GM12872 (cell line): ENCODE data around the gene CDCA3.

Experiments
- TF ChIP-seq, protein P1 (sequence below): IDR thresholded peaks from 3 replicates; pipeline ENCODE4 v1.5.1; 2011; ENCODE audit warnings: low read depth, mild to moderate bottlenecking, low read length, moderate library complexity; ENCODE audit not compliant: insufficient read depth

The CDCA3 gene

DNA sequence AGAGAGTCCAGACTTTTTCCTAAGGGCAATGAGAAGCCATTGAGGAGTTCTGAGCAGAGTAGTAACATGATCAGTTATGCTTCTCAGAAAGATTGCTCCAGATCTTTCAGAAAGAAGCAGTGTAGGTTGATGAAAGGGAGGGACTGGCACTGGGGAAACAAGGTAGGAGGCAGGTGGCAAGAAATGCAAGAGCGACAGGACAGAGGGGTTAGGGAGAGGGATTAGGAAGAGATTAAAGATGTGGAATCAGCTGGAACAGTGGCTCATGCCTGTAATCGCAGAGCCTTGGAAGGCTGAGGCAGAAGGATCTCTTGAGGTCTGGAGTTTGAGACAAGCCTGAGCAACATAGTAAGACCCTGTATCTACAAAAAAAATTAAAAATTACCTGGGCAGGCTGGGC, 3.4 kb downstream of the CDCA3 start:
- TF ChIP-seq, protein P1, sequence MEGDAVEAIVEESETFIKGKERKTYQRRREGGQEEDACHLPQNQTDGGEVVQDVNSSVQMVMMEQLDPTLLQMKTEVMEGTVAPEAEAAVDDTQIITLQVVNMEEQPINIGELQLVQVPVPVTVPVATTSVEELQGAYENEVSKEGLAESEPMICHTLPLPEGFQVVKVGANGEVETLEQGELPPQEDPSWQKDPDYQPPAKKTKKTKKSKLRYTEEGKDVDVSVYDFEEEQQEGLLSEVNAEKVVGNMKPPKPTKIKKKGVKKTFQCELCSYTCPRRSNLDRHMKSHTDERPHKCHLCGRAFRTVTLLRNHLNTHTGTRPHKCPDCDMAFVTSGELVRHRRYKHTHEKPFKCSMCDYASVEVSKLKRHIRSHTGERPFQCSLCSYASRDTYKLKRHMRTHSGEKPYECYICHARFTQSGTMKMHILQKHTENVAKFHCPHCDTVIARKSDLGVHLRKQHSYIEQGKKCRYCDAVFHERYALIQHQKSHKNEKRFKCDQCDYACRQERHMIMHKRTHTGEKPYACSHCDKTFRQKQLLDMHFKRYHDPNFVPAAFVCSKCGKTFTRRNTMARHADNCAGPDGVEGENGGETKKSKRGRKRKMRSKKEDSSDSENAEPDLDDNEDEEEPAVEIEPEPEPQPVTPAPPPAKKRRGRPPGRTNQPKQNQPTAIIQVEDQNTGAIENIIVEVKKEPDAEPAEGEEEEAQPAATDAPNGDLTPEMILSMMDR = no peak

DNA sequence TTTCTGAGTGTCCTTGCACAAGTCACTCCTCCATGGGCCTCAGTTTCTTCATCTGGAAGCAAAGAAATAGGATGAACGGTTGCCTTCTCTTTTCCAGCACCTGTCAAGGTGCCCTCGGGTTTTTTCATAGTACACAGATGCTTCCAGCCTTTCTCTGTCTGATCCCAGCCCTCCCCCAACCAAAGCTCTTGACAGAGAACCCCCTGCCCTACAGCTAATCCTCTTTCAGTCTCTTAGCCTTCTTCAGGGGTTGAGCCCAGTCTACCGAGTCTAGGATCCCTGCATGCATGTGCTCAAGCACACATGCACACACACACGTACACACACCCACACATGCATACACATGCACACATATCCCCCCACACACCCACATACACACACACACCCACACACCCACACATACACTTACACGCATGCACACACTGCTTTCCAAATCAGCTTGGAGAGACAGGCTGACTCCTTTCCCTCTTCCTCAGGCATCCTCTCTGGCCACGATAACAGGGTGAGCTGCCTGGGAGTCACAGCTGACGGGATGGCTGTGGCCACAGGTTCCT, 4.7 kb downstream of the CDCA3 start:
- TF ChIP-seq, protein P1 = no peak

DNA sequence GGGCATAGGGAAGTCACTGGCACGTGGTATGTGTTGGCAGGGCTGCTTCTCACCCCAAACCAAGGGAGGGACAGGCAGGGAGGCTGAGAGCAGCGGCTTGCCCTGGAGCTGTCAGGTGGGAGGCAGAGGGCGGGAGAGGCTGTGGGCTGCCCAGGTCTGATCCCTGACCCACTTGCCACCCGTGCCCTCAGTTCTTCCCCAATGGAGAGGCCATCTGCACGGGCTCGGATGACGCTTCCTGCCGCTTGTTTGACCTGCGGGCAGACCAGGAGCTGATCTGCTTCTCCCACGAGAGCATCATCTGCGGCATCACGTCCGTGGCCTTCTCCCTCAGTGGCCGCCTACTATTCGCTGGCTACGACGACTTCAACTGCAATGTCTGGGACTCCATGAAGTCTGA, 5.7 kb downstream of the CDCA3 start:
- TF ChIP-seq, protein P1 = no peak

DNA sequence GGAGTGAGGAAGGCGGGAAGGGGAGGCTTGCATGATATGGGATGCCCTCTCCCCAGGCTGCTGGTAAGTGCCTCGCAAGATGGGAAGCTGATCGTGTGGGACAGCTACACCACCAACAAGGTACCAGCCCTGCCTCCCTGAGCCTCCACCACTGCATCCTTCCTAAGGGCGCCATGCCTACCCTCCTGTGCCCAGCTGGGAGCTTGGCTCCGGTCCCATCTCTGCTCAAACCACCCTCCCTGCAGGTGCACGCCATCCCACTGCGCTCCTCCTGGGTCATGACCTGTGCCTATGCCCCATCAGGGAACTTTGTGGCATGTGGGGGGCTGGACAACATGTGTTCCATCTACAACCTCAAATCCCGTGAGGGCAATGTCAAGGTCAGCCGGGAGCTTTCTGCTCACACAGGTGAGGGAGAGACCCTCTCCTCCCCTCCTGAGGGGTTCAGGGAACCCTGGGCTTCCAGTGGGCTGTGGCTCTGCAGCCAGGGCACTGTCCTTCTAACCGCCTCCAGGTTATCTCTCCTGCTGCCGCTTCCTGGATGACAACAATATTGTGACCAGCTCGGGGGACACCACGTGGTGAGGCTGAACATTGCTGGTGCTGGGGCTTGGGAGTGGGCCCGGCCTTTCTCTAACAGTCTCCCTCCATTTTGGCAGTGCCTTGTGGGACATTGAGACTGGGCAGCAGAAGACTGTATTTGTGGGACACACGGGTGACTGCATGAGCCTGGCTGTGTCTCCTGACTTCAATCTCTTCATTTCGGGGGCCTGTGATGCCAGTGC, 7.8 kb downstream of the CDCA3 start:
- TF ChIP-seq, protein P1 = peak; percentile 30; the same call in 2 of the 3 replicates

DNA sequence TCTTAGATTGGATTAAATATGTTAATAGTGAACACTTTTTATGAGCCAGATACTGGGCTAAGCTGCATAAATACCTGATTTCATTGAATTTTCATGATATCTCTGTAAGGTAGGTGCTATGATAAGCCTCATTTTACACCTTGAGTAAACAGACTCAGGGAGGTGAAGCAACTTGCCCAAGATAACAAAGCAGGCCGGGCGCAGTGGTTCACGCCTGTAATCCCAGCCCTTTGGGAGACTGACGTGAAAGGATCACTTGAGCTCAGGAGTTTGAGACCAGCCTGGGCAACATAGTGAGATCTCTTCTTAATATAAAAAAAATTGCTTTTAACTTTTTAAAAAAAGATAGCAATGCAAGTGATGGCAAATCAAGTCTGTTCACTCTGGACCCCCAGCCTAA, 9.0 kb downstream of the CDCA3 start:
- TF ChIP-seq, protein P1 = no peak

DNA sequence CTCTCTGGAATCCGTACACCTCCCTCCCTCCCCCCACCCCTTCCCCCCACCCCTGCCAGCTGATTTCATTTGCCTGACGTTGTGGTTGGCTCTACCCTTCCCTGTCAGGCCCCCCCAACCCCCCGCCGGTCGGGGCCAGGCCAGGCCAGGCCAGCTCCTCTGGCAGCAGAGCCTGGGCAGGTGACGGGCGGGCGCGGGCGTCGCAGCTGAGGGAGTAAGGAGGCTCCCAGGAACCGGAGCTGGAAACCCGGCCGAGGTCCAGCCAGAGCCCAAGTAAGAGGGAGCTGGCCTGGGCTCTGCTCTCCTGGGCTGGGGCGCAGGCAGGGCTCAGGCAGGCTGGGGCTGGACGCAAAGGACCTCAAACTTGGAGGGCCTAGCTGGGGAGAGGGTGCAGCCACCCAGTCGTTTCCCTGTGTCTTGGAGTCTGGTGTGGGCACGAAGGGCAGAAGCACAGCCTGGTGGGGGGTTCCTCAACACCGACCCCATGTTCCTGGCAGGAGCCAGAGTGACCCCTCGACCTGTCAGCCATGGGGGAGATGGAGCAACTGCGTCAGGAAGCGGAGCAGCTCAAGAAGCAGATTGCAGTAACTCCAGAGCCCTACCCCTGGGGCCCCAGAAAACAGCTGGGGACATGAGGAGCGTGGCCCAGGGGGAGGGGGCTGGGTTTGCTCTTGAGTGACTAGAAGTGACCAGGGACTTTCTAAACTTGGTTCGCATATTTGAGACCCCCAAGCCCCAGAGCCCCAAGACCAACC, 10.1 kb downstream of the CDCA3 start, which contains the start of gene GNB3:
Gene GNB3 (plus strand): TSS at position 165 of the 755 bp plus-strand sequence. CDS start 363 bp downstream, at position 528.
- TF ChIP-seq, protein P1 = no peak

DNA sequence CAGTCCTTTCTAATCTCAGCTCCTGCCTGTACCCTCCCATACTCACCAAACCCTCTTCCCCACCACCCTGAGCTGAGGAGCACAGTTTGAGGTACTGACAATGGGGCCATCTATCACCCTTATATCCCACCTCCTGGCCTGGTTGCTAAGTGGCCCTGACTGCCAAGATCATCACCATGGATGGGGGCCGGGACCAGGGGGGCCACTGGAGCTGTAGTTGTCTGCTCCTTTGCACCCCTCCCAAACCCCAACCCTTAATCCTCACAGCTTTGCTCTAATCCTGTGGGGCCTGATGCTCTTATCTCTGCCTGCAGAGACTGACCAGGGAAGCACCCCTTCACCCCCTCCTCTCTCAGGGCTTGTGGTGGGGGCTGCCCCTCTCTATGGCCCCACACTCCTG, 10.8 kb downstream of the CDCA3 start:
- TF ChIP-seq, protein P1 = no peak
